ENCODE measurements around the gene SSBP3.

Gene SSBP3

DNA sequence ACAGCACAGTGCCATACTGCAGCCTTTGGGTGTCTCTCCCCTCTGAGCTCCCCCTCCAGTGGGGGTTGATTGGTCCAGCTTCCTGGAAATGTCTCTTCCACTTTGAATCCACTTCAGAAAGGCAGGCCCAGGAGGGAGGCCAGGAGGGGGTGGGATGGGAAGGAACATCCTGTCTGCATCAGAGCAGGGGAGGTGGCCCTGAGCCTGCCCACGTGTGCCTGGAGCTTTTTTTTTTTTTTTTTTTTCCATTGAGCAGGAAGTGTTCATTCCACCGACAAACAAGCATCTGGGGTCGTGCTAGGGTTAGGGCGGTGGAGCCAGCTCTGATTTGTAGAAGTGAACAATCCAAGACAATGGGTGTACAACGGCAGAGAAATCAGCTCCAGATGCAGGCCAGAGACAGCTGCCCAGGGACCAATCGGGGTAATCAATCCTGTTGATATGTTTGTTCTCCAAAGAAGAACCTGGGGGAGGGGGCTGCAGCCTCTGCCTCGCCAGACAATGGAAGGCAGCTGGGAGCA, 93.3 kb downstream of the SSBP3 start:
- ChIA-PET CTCF (interaction anchor here (1.5 kb wide), 1 partner anchor 40 kb away, joined by 5 read pairs; no protein-coding TSS in a partner anchor), POLR2A (interaction anchor here (0.5 kb wide), 1 partner anchor 298 kb away, joined by 3 read pairs; no protein-coding TSS in a partner anchor)
- no peak for TF ChIP-seq CTBP1 (IDR thresholded peaks at IDR 0.05; ENCODE audit: borderline replicate concordance)
- TF ChIP-seq ELF4 (IDR thresholded peaks at IDR 0.05), result no peak
- TF ChIP-seq SUZ12 (IDR thresholded peaks at IDR 0.05), result no peak
- TF ChIP-seq ZNF384 (IDR thresholded peaks at IDR 0.05), result no peak; the same call in 1 of the 2 replicates
- TF ChIP-seq FOXA1 (IDR thresholded peaks at IDR 0.05), result no peak
- TF ChIP-seq NFRKB (IDR thresholded peaks at IDR 0.05), result no peak
- TF ChIP-seq SP1 (IDR thresholded peaks at IDR 0.05), result no peak
- no peak for DNase-seq (ENCODE audit: extremely low spot score)

DNA sequence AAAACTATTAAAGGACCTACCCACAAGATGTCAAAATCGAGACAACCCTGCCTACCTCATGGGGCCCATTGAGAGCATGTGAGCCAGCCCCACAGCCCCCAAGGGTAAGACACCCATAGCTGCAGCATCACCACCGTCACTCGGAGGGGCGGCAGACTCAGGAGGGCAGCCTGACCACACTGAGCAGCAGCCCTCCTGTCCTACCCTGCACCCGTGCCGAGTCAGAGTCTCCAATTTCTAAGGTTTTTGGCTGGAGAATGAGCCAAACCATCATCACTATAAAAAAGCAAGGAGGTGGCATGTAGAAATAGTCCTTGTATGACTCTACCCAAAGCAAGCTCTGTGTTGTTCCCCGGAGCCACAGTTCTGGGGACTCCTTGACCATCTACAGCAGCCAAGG, 94.7 kb downstream of the SSBP3 start:
- POLR2A ChIA-PET, result interaction anchor here (0.8 kb wide), 1 partner anchor 85 kb away, joined by 3 read pairs; no protein-coding TSS in a partner anchor
- TF ChIP-seq FOXK2 (IDR thresholded peaks at IDR 0.05), result no peak
- TF ChIP-seq HDGF (IDR thresholded peaks at IDR 0.05; ENCODE audit: borderline replicate concordance), result no peak
- no peak for TF ChIP-seq SP1 (IDR thresholded peaks at IDR 0.05)
- no peak for TF ChIP-seq FOXM1 (IDR thresholded peaks at IDR 0.05; ENCODE audit: borderline replicate concordance)
- CTCF ChIA-PET, result interaction anchor here (0.6 to 1.0 kb wide), 4 partner anchors 14 to 38 kb away, joined by 3 read pairs; no protein-coding TSS in a partner anchor
- no peak for DNase-seq (ENCODE audit: extremely low spot score)

DNA sequence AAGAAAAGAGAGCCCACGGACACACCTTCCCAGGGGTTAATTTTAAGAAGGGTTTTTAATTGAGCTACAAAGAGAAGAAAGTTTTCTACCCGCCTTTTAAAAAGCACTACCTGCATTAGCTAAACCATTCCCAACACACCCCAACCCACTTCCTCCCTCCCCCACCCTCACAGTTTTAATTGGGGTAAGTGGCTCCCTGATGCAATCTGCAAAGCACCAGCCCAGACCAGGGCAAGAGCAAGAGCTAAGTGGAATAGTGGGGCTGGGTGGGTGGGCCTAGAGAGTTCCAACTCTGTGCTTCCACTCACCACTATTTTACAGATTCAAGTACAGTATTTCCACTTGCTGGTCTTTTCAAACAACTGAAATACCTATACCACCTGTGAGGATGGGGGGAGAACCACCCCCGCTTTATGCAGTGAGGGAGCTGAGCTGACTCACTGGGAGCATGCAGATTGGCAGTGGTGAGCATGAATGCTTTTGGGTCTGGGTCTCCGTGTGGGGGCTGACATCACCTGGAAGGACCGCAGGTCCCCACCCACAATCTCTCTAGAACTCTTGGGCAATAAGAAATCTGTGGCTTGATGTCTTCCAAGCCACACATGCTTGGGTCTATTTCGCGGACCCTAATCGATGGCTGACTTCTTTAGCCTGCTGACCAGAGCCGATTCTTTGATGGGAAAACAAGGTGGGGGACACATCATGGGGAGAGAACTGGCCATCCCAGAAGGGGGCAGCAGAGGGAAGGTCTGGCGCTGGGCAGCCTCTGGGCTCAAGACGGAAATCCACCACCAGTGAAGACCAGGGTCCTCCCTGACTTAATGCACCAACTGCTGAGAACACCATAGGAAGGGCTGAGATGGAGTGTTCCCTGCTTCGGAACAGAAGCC, 95.5 kb downstream of the SSBP3 start:
- peak; percentile 83 for DNase-seq (ENCODE audit: extremely low spot score)
- TF ChIP-seq ZNF384 (IDR thresholded peaks at IDR 0.05), result no peak
- no peak for TF ChIP-seq L3MBTL2 (conservative IDR thresholded peaks at IDR 0.05)
- TF ChIP-seq BHLHE40 (IDR thresholded peaks at IDR 0.05; ENCODE audit: borderline replicate concordance), result no peak
- no peak for TF ChIP-seq HDGF (IDR thresholded peaks at IDR 0.05; ENCODE audit: borderline replicate concordance)
- TF ChIP-seq TARDBP (IDR thresholded peaks at IDR 0.05), result no peak
- no peak for TF ChIP-seq CTBP1 (IDR thresholded peaks at IDR 0.05; ENCODE audit: borderline replicate concordance)
- TF ChIP-seq ELF4 (IDR thresholded peaks at IDR 0.05), result no peak
- TF ChIP-seq SP1 (IDR thresholded peaks at IDR 0.05), result no peak
- TF ChIP-seq FOXK2 (IDR thresholded peaks at IDR 0.05), result no peak
- no peak for TF ChIP-seq ARNT (IDR thresholded peaks at IDR 0.05)
- TF ChIP-seq SUZ12 (IDR thresholded peaks at IDR 0.05), result no peak
- TF ChIP-seq FOXM1 (IDR thresholded peaks at IDR 0.05; ENCODE audit: borderline replicate concordance), result no peak
- no peak for TF ChIP-seq FOXA1 (IDR thresholded peaks at IDR 0.05)
- no peak for TF ChIP-seq NFRKB (IDR thresholded peaks at IDR 0.05)
- POLR2A ChIA-PET, result no interaction called here
- CTCF ChIA-PET, result interaction anchor here (1.0 to 2.2 kb wide), 2 partner anchors 13 to 179 kb away, joined by 3 to 6 read pairs; no protein-coding TSS in a partner anchor

DNA sequence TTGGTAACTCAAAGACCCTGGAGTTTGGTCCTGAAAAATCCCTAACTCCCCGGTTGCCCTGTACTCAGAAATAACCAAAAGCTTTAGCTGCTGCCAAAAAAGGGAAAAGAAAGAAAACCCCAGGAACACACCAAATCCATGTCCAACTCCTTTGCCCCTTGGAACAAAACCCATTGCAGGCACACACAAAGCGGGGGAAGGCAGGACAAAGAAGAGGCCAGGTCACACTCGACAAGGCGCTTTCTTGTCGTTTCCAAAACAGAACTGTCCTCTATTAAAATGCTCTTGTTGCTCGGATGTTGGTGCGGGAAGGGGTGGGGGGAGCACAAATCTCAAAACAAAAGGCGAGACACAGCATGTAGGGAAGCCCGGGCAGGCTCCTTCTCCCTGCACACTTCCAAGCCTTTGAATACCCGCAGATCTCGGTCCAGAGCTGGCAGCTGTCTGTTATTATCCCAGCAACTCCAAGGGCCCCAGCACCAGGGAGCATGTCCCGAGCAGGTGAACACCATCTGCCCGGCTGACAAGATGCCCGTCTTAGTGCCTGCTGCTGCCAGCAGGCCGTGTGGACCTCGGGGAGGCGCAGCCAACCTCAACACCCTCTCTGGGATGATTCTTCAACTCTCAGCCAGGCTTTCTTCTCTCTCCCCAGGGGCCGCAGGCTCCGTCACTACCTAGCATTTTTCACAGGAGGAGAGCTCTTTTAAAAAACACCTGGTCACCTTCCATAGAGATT, 96.4 kb downstream of the SSBP3 start:
- TF ChIP-seq, protein P1, sequence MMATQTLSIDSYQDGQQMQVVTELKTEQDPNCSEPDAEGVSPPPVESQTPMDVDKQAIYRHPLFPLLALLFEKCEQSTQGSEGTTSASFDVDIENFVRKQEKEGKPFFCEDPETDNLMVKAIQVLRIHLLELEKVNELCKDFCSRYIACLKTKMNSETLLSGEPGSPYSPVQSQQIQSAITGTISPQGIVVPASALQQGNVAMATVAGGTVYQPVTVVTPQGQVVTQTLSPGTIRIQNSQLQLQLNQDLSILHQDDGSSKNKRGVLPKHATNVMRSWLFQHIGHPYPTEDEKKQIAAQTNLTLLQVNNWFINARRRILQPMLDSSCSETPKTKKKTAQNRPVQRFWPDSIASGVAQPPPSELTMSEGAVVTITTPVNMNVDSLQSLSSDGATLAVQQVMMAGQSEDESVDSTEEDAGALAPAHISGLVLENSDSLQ (IDR thresholded peaks at IDR 0.05), result no peak
- TF ChIP-seq FOXM1 (IDR thresholded peaks at IDR 0.05; ENCODE audit: borderline replicate concordance), result no peak
- no peak for TF ChIP-seq CTBP1 (IDR thresholded peaks at IDR 0.05; ENCODE audit: borderline replicate concordance)
- no peak for TF ChIP-seq TARDBP (IDR thresholded peaks at IDR 0.05)
- no peak for TF ChIP-seq SUZ12 (IDR thresholded peaks at IDR 0.05)
- TF ChIP-seq FOXA1 (IDR thresholded peaks at IDR 0.05), result no peak
- TF ChIP-seq LEF1 (IDR thresholded peaks at IDR 0.05; ENCODE audit: borderline replicate concordance), result no peak
- no peak for TF ChIP-seq ARNT (IDR thresholded peaks at IDR 0.05)
- no peak for TF ChIP-seq FOXK2 (IDR thresholded peaks at IDR 0.05)
- ChIA-PET CTCF (interaction anchor here (0.7 to 2.2 kb wide), 2 partner anchors 119 to 180 kb away, joined by 3 to 6 read pairs; no protein-coding TSS in a partner anchor), POLR2A (no interaction called here)
- DNase-seq (ENCODE audit: extremely low spot score), result no peak

DNA sequence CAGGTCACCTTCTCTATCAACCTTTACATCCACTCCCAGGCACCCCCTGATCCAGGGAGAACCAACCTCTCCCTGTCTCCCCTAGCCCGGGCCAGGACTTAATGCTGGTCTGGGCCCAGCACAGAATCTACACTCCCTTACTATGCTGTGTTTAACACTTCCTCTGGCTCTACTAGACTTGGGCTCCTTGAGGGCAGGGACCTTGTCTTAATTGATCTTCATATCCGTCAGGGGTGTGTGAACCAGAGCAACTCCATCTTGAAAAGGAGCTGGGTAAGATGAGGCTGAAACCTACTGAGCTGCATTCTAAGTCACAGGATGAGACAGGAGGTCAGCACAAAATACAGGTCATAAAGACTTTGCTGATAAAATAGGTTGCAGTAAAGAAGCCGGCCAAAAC, 98.9 kb downstream of the SSBP3 start:
- no peak for TF ChIP-seq L3MBTL2 (conservative IDR thresholded peaks at IDR 0.05)
- no peak for TF ChIP-seq ZNF384 (IDR thresholded peaks at IDR 0.05)
- no peak for TF ChIP-seq FOXA1 (IDR thresholded peaks at IDR 0.05)
- no peak for TF ChIP-seq FOXK2 (IDR thresholded peaks at IDR 0.05)
- no peak for TF ChIP-seq CTBP1 (IDR thresholded peaks at IDR 0.05; ENCODE audit: borderline replicate concordance)
- TF ChIP-seq NFRKB (IDR thresholded peaks at IDR 0.05), result no peak
- TF ChIP-seq ELF4 (IDR thresholded peaks at IDR 0.05), result no peak
- no peak for TF ChIP-seq BHLHE40 (IDR thresholded peaks at IDR 0.05; ENCODE audit: borderline replicate concordance)
- no peak for TF ChIP-seq HDGF (IDR thresholded peaks at IDR 0.05; ENCODE audit: borderline replicate concordance)
- no peak for TF ChIP-seq ARNT (IDR thresholded peaks at IDR 0.05)
- TF ChIP-seq LEF1 (IDR thresholded peaks at IDR 0.05; ENCODE audit: borderline replicate concordance), result no peak
- no peak for TF ChIP-seq SUZ12 (IDR thresholded peaks at IDR 0.05)
- DNase-seq (ENCODE audit: extremely low spot score), result no peak
- CTCF ChIA-PET, result no interaction called here
- POLR2A ChIA-PET, result no interaction called here

DNA sequence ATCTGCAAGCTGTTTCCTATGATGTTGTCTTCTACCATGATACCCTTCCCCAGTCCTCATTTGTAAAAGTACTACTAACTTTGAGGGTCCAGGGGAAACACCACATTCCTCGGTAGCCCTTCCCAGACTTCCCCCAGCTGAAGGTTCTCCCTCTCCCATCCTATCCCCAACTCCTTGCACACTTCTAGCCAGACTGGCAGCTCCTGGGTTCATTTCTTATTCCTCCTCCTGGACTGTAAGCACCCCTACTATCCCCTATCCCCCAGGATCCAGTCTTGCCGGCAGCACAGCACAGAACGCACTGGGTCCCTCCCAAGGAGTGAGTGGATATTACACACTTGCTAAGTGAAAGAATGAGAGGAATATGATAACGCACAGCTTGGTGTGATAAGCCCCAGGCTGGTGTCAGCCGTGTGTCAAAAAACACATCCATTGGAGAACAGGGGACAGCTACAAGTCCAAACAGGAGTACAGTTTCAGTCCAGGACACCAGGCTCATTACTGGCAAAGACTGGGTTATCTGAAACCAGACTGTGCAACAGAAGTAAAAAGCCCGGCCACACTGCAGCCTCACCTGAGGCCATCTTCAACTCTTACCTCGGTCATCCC, 100.2 kb downstream of the SSBP3 start:
- DNase-seq (ENCODE audit: extremely low spot score), result no peak
- POLR2A ChIA-PET, result no interaction called here
- CTCF ChIA-PET, result interaction anchor here (0.6 kb wide), 1 partner anchor 100 kb away, joined by 4 read pairs; the partner anchor contains the start of gene SSBP3
- TF ChIP-seq FOXK2 (IDR thresholded peaks at IDR 0.05) (no peak), FOXM1 (IDR thresholded peaks at IDR 0.05; ENCODE audit: borderline replicate concordance) (no peak), ZNF384 (IDR thresholded peaks at IDR 0.05) (no peak), ARNT (IDR thresholded peaks at IDR 0.05) (no peak), SUZ12 (IDR thresholded peaks at IDR 0.05) (no peak), ELF4 (IDR thresholded peaks at IDR 0.05) (no peak), TARDBP (IDR thresholded peaks at IDR 0.05) (no peak), HDGF (IDR thresholded peaks at IDR 0.05; ENCODE audit: borderline replicate concordance) (no peak), L3MBTL2 (conservative IDR thresholded peaks at IDR 0.05) (no peak), BHLHE40 (IDR thresholded peaks at IDR 0.05; ENCODE audit: borderline replicate concordance) (no peak), CTBP1 (IDR thresholded peaks at IDR 0.05; ENCODE audit: borderline replicate concordance) (no peak), NFRKB (IDR thresholded peaks at IDR 0.05) (no peak), LEF1 (IDR thresholded peaks at IDR 0.05; ENCODE audit: borderline replicate concordance) (no peak), SP1 (IDR thresholded peaks at IDR 0.05) (no peak), FOXA1 (IDR thresholded peaks at IDR 0.05) (no peak)
- TF ChIP-seq, protein P1 (IDR thresholded peaks at IDR 0.05), result no peak

Measured in HEK293T (cell line).